HG02852 (cell line): ENCODE data around the gene ACAD9.
"Not testable (repeated sequence)": the region's sequence is repeated elsewhere in the genome, so short reads cannot be mapped to it uniquely, and the experiment has no call there.

ENCODE experiments used
- ATAC-seq: cut with Tn5 transposase; IDR thresholded peaks from one replicate; pipeline ENCODE4 v1.9.1; 2021; ENCODE audit warnings: mild to moderate bottlenecking, moderate library complexity; ENCODE audit not compliant: unreplicated experiment

The ACAD9 gene

GRCh38 chr3:128859630-128860029, 19.8 kb upstream of the ACAD9 start:
- no peak for ATAC-seq

- ATAC-seq, result no peak
Observed at GRCh38 chr3:128861491-128861890, 17.9 kb upstream of the ACAD9 start.

GRCh38 chr3:128863560-128863959, 15.9 kb upstream of the ACAD9 start:
- no peak for ATAC-seq

- no peak for ATAC-seq
Observed at GRCh38 chr3:128864351-128864811, 15.0 kb upstream of the ACAD9 start.

- not testable (repeated sequence) for ATAC-seq
Observed at GRCh38 chr3:128864849-128865804, 14.3 kb upstream of the ACAD9 start.

- no peak for ATAC-seq
Observed at GRCh38 chr3:128867200-128868125, 12.0 kb upstream of the ACAD9 start.

GRCh38 chr3:128870347-128870746, 9.1 kb upstream of the ACAD9 start:
- ATAC-seq, result no peak

GRCh38 chr3:128872282-128872681, 7.1 kb upstream of the ACAD9 start:
- no peak for ATAC-seq

- no peak for ATAC-seq
Observed at GRCh38 chr3:128872744-128873143, 6.7 kb upstream of the ACAD9 start.

GRCh38 chr3:128873244-128874022, 6.0 kb upstream of the ACAD9 start:
- ATAC-seq, result no peak

- ATAC-seq, result no peak
Observed at GRCh38 chr3:128874481-128875180, 4.8 kb upstream of the ACAD9 start.

GRCh38 chr3:128875556-128876120, 3.8 kb upstream of the ACAD9 start:
- ATAC-seq, result no peak

GRCh38 chr3:128878011-128878457, 1.4 kb upstream of the ACAD9 start:
- ATAC-seq, result no peak

GRCh38 chr3:128878556-128879124, 780 bp upstream of the ACAD9 start:
- ATAC-seq, result peak; percentile 20

GRCh38 chr3:128879991-128880390, 571 bp downstream of the ACAD9 start:
- ATAC-seq, result no peak

- not testable (repeated sequence) for ATAC-seq
Observed at GRCh38 chr3:128880455-128880854, 1.0 kb downstream of the ACAD9 start.

GRCh38 chr3:128881576-128881975, 2.2 kb downstream of the ACAD9 start:
- ATAC-seq, result no peak

GRCh38 chr3:128882719-128883118, 3.3 kb downstream of the ACAD9 start:
- no peak for ATAC-seq

GRCh38 chr3:128884992-128885391, 5.6 kb downstream of the ACAD9 start:
- ATAC-seq, result no peak
